VCaP (cell line): ENCODE measurements around the gene BAZ2B.
"Not testable (repeated sequence)": the region's sequence is repeated elsewhere in the genome, so short reads cannot be mapped to it uniquely, and the experiment has no call there.

Source experiments
- H3K27ac ChIP-seq: fragments of 450-650 bp; 2 replicates; pipeline ENCODE4 v1.5.1; 2017
- TF ChIP-seq, protein P1 (sequence below): fragments of 450-650 bp; conservative IDR thresholded peaks from 2 replicates; pipeline ENCODE4 v1.5.1; 2017; ENCODE audit warnings: mild to moderate bottlenecking, moderate library complexity

The BAZ2B gene

DNA sequence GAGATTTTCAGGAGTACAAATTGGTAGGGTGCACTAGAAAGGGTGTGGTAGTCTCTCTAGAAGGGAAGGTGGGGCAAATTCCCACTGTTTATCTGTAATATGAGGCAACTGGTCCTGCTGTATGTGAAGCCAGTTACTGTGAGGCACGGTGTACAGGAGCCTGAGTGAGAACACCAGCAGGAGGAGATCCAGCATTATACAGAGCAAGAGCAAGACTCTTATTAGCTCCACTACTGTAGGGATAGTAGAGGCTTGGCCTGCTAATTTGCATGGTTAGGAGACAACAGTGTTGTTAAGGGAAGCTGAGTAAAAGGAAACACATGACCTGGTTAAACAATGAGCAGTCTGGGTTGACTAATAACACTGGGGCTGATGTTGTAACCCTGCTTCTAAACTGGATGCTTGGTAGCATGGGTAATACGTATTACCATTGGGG, 253.5 kb downstream of the BAZ2B start:
- TF ChIP-seq, protein P1, sequence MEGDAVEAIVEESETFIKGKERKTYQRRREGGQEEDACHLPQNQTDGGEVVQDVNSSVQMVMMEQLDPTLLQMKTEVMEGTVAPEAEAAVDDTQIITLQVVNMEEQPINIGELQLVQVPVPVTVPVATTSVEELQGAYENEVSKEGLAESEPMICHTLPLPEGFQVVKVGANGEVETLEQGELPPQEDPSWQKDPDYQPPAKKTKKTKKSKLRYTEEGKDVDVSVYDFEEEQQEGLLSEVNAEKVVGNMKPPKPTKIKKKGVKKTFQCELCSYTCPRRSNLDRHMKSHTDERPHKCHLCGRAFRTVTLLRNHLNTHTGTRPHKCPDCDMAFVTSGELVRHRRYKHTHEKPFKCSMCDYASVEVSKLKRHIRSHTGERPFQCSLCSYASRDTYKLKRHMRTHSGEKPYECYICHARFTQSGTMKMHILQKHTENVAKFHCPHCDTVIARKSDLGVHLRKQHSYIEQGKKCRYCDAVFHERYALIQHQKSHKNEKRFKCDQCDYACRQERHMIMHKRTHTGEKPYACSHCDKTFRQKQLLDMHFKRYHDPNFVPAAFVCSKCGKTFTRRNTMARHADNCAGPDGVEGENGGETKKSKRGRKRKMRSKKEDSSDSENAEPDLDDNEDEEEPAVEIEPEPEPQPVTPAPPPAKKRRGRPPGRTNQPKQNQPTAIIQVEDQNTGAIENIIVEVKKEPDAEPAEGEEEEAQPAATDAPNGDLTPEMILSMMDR = no peak

DNA sequence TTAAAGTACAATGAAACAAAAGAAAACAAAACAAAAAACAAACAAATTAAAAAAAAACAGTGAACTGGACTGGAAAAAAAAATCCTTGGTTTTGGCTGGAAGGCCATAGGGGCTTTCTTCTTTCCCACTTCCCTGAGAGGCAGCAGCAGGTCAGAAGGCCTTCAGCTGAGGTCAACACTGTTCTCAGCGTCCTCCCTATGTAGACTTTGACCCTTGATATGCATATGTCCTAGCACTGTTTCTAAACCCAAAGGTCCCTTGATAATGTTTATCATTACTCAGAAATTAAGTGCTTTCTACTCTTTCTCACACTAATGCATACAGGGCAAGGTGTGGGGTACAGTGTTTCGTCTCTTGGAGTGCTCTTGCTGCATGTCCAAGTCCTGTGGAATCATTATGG, 254.3 kb downstream of the BAZ2B start:
- TF ChIP-seq, protein P1 = no peak
- no peak overlapping the region for H3K27ac ChIP-seq

More for the DNA sequence above, 253.5 kb downstream of the BAZ2B start:
- H3K27ac ChIP-seq = no peak overlapping the region

DNA sequence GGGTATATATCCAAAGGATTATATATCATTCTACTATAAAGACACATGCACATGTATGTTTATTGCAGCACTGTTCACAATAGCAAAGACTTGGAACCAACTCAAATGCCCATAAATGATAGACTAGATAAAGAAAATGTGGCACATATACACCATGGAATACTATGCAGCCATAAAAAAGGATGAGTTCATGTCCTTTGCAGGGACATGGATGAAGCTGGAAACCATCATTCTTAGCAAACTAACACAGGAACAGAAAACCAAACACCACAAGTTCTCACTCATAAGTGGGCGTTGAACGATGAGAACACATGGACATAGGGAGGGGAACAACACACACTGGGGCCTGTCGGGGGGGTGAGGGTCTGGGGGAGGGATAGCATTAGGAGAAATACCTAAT, 254.7 kb downstream of the BAZ2B start:
- H3K27ac ChIP-seq = not testable (repeated sequence)

GRCh38 chr2:159356053-159356554, 260.2 kb downstream of the BAZ2B start:
- TF ChIP-seq, protein P1 = no peak
- H3K27ac ChIP-seq = no peak overlapping the region

GRCh38 chr2:159351977-159352376, 264.4 kb downstream of the BAZ2B start:
- no peak overlapping the region for H3K27ac ChIP-seq
- TF ChIP-seq, protein P1 = no peak

DNA sequence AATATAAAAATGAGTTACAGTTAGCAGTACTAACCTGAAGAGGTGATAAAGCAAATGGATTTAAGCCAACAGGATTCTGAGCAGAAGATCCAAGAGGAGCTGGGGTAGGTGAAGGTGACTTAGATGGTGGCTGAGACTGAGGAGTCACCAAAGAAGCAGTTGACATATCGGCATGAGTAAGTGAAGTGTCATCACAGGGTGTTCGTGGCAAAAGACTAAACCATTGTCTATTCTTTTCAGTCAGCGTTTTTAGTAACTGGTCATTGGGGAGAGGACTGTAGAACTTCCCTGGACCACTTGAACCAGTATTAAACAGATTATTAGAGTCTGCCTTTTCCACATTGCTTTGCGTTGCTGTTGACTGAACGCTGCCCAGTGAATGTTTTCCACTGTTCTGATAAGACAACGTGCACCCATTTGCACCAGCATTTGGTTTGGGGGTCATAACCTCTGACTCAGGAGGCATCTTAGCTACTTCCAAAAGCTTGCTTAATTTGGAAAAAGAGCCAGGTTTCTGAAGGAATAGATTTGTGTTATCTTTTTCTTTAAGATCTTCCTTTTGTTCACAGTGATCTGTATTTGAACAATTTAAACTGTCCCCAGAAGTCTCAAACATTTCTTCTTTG, 266.6 kb downstream of the BAZ2B start:
- TF ChIP-seq, protein P1 = no peak
- no peak overlapping the region for H3K27ac ChIP-seq

GRCh38 chr2:159326569-159327255, 289.6 kb downstream of the BAZ2B start:
- TF ChIP-seq, protein P1 = no peak

GRCh38 chr2:159322419-159322818, 293.9 kb downstream of the BAZ2B start:
- TF ChIP-seq, protein P1 = no peak
- no peak overlapping the region for H3K27ac ChIP-seq

More at GRCh38 chr2:159326569-159327255, 289.6 kb downstream of the BAZ2B start:
- no peak overlapping the region for H3K27ac ChIP-seq
